ENCODE measurements around the gene HSD11B1L. TPM values are rescaled to one million over a fixed set of nuclear protein-coding genes. Genes with fewer than 3 reads are reported as not detected.
"Not testable (repeated sequence)": the region's sequence is repeated elsewhere in the genome, so short reads cannot be mapped to it uniquely, and the experiment has no call there.

The HSD11B1L gene
- total and polyA plus RNA-seq, 4 donors: 3.9 to 12.0 (median 7.1) TPM

GRCh38 chr19:5719961-5720790, 39.3 kb downstream of the HSD11B1L start, which contains the start of the genes CATSPERD and LONP1:
TSS of gene CATSPERD (plus strand) at chr19:5720637. CDS start at chr19:5720738, 101 bp downstream.
TSS of gene LONP1 (minus strand) at chr19:5720146. CDS start at chr19:5720132, 14 bp downstream.
- 0% methylated on average over 85 to 90 of the region's 90 CpGs for WGBS, 2 donors
- Histone ChIP-seq H3K9me3 (ENCODE audit: control insufficient read depth, low read length) (no peaks in the 10 kb centered on the region), H3K36me3 (ENCODE audit: control insufficient read depth in 1 of 2, insufficient read depth in 2 of 2, low read length in 1 of 2) (no peaks in the 10 kb centered on the region), H3K4me3 (ENCODE audit: low read length in 2 of 2) (peak within 1 kb of the TSS; percentile 67 to 97), H3K27ac (ENCODE audit: low read depth in 1 of 2, low read length in 2 of 2) (peak within 1 kb of the TSS; percentile 62 to 77), H3K4me1 (ENCODE audit: control insufficient read depth in 1 of 2, insufficient read depth in 2 of 2, low read length in 2 of 2) (peaks cover 0 to 6% of the 10 kb centered on the region in 2 donors), H3K27me3 (ENCODE audit: control insufficient read depth in 1 of 2, insufficient read depth in 2 of 2, low read length in 1 of 2) (no peaks in the 10 kb centered on the region)
- ATAC-seq (ENCODE audit: low FRiP score) (peak; percentile 99), DNase-seq (peak; percentile 99)
- intact Hi-C loops (cut with DNase I): loop anchor here in 1 of 2 donors (1.0 to 5.0 kb wide), 3 partner anchors 30 to 184 kb away; partner anchors contain the start of genes RPL36, SAFB, SAFB2 and VMAC

DNA sequence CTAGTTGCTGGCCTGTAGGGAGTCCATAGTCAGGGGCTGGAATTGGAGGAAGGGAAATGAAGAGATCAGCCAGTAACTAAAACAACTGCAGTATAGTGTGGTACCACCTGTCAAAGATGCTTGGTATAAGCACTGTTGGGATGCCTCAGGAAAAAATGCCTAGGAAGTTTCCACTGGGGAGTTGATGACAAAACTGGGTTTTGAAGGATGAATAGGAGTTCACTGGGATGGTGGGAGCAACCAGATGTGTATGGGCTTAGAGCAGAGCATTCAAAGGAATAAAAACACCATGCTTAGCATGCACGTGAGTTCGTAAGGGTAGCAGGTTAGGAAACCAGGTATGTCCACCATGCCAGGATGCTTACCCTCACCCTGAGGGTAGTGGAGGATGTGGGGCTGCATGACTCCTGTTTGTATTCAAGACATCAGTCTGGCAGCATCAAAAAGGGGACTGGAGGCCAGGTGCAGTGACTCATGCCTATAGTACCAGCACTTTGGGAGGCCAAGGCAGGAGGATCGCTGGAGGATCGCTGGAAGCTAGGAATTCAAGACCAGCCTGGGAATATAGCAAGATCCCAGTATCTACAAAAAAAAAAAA, 46.7 kb downstream of the HSD11B1L start:
- no peak for DNase-seq
- ATAC-seq (ENCODE audit: low FRiP score): no peak

DNA sequence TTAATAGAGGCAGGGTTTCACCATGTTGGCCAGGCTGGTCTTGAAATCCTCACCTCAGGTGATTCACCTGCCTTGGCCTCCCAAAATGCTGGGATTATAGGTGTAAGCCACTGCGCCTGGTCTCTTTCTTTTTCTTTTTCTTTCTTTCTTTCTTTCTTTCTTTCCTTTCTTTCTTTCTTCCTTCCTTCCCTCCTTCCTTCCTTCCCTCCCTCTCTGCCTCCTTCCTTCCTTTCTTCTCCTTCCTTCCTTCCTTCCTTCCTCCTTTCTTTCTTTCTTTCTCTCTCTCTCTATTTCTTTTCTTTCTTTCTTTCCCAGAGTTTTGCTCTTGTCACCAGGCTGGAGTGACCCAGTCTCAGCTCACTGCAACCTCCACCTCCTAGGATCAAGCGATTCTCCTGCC, 52.3 kb downstream of the HSD11B1L start:
- ATAC-seq (ENCODE audit: low FRiP score); DNase-seq; H3K27ac ChIP-seq (ENCODE audit: low read depth in 1 of 2, low read length in 2 of 2); H3K9me3 ChIP-seq (ENCODE audit: control insufficient read depth, low read length); intact Hi-C loops (cut with DNase I); H3K27me3 ChIP-seq (ENCODE audit: control insufficient read depth in 1 of 2, insufficient read depth in 2 of 2, low read length in 1 of 2); H3K4me1 ChIP-seq (ENCODE audit: control insufficient read depth in 1 of 2, insufficient read depth in 2 of 2, low read length in 2 of 2); H3K36me3 ChIP-seq (ENCODE audit: control insufficient read depth in 1 of 2, insufficient read depth in 2 of 2, low read length in 1 of 2); H3K4me3 ChIP-seq (ENCODE audit: low read length in 2 of 2): not testable (repeated sequence)
- 77 to 81% methylated on average over 2 of the region's 2 CpGs for WGBS, 2 donors

More for the DNA sequence above, 46.7 kb downstream of the HSD11B1L start:
- H3K4me1 ChIP-seq (ENCODE audit: control insufficient read depth in 1 of 2, insufficient read depth in 2 of 2, low read length in 2 of 2): no peaks in the 10 kb centered on the region
- WGBS, 2 donors: 96 to 100% methylated on average over 4 of the region's 4 CpGs
- intact Hi-C loops (cut with DNase I): no loop called here
- no peak overlapping the region for H3K4me3 ChIP-seq (ENCODE audit: low read length in 2 of 2)
- peaks cover 2% of the 10 kb centered on the region for H3K9me3 ChIP-seq (ENCODE audit: control insufficient read depth, low read length)
- no peaks in the 10 kb centered on the region for H3K36me3 ChIP-seq (ENCODE audit: control insufficient read depth in 1 of 2, insufficient read depth in 2 of 2, low read length in 1 of 2)
- no peak overlapping the region for H3K27ac ChIP-seq (ENCODE audit: low read depth in 1 of 2, low read length in 2 of 2)
- no peaks in the 10 kb centered on the region for H3K27me3 ChIP-seq (ENCODE audit: control insufficient read depth in 1 of 2, insufficient read depth in 2 of 2, low read length in 1 of 2)

Other genes starting within 250 kb of the HSD11B1L start
- not detected for gene ZNRF4, start 225.6 kb upstream of the HSD11B1L start, total RNA-seq
- not detected for gene ZNRF4, start 225.6 kb upstream of the HSD11B1L start, polyA plus RNA-seq
- 1 to 10 TPM in 1 of 2 donors, under 1 TPM in 1; 0.96 to 1.1 TPM for gene TINCR, start 113.1 kb upstream of the HSD11B1L start, total RNA-seq
- gene TINCR, start 113.1 kb upstream of the HSD11B1L start, polyA plus RNA-seq: 1 to 10 TPM in 1 of 2 donors, under 1 TPM in 1; 0.50 to 1.1 TPM
- gene SAFB2, start 58.3 kb upstream of the HSD11B1L start, total RNA-seq: 100 to 1,000 TPM in 1 of 2 donors, 10 to 100 TPM in 1; 67.1 to 113 TPM
- 10 to 100 TPM; 26.7 to 82.2 TPM for gene SAFB2, start 58.3 kb upstream of the HSD11B1L start, polyA plus RNA-seq
- gene SAFB, start 57.9 kb upstream of the HSD11B1L start, total RNA-seq: 100 to 1,000 TPM in 1 of 2 donors, 10 to 100 TPM in 1; 79.3 to 100 TPM
- 10 to 100 TPM; 32.7 to 72.4 TPM for gene SAFB, start 57.9 kb upstream of the HSD11B1L start, polyA plus RNA-seq
- 10 to 100 TPM; 35.4 to 39.0 TPM for gene MICOS13, start 511 bp upstream of the HSD11B1L start, total RNA-seq
- gene MICOS13, start 511 bp upstream of the HSD11B1L start, polyA plus RNA-seq: 100 to 1,000 TPM; 100 to 103 TPM
- gene RPL36, start 9.3 kb downstream of the HSD11B1L start, total RNA-seq: 100 to 1,000 TPM; 521 to 587 TPM
- gene RPL36, start 9.3 kb downstream of the HSD11B1L start, polyA plus RNA-seq: 1,000 to 10,000 TPM in 1 of 2 donors, 100 to 1,000 TPM in 1; 977 to 1,438 TPM
- 10 to 100 TPM; 40.3 to 46.4 TPM for gene LONP1, start 39.1 kb downstream of the HSD11B1L start, total RNA-seq
- 10 to 100 TPM; 20.4 to 64.6 TPM for gene LONP1, start 39.1 kb downstream of the HSD11B1L start, polyA plus RNA-seq
- gene CATSPERD, start 39.6 kb downstream of the HSD11B1L start, total RNA-seq: not detected
- not detected for gene CATSPERD, start 39.6 kb downstream of the HSD11B1L start, polyA plus RNA-seq
- 1 to 10 TPM in 1 of 2 donors, under 1 TPM in 1; 0.81 to 1.4 TPM for gene PRR22, start 103.7 kb downstream of the HSD11B1L start, total RNA-seq
- gene PRR22, start 103.7 kb downstream of the HSD11B1L start, polyA plus RNA-seq: 1 to 10 TPM in 1 of 2 donors, under 1 TPM in 1; 0.38 to 5.2 TPM
- gene DUS3L, start 110.1 kb downstream of the HSD11B1L start, total RNA-seq: 10 to 100 TPM; 25.6 to 27.6 TPM
- 10 to 100 TPM in 1 of 2 donors, 1 to 10 TPM in 1; 5.1 to 34.5 TPM for gene DUS3L, start 110.1 kb downstream of the HSD11B1L start, polyA plus RNA-seq
- gene NRTN, start 124.0 kb downstream of the HSD11B1L start, total RNA-seq: not detected
- 1 to 10 TPM in 1 of 2 donors, not detected in 1; 1.1 TPM for gene NRTN, start 124.0 kb downstream of the HSD11B1L start, polyA plus RNA-seq
- gene FUT6, start 158.7 kb downstream of the HSD11B1L start, total RNA-seq: not detected
- 1 to 10 TPM in 1 of 2 donors, under 1 TPM in 1; 0.05 to 3.9 TPM for gene FUT6, start 158.7 kb downstream of the HSD11B1L start, polyA plus RNA-seq
- gene FUT3, start 170.4 kb downstream of the HSD11B1L start, total RNA-seq: not detected
- gene FUT3, start 170.4 kb downstream of the HSD11B1L start, polyA plus RNA-seq: 1 to 10 TPM in 1 of 2 donors, under 1 TPM in 1; 0.38 to 3.3 TPM
- not detected for gene FUT5, start 189.5 kb downstream of the HSD11B1L start, total RNA-seq
- not detected for gene FUT5, start 189.5 kb downstream of the HSD11B1L start, polyA plus RNA-seq
- 100 to 1,000 TPM; 138 to 151 TPM for gene NDUFA11, start 222.8 kb downstream of the HSD11B1L start, total RNA-seq
- gene NDUFA11, start 222.8 kb downstream of the HSD11B1L start, polyA plus RNA-seq: 100 to 1,000 TPM; 326 to 405 TPM
- 1 to 10 TPM; 3.9 to 9.2 TPM for gene VMAC, start 223.8 kb downstream of the HSD11B1L start, total RNA-seq
- gene VMAC, start 223.8 kb downstream of the HSD11B1L start, polyA plus RNA-seq: 1 to 10 TPM; 1.9 to 6.9 TPM
- gene CAPS, start 233.2 kb downstream of the HSD11B1L start, total RNA-seq: 10 to 100 TPM in 1 of 2 donors, 1 to 10 TPM in 1; 9.4 to 14.0 TPM
- 10 to 100 TPM in 1 of 2 donors, 1 to 10 TPM in 1; 9.3 to 70.9 TPM for gene CAPS, start 233.2 kb downstream of the HSD11B1L start, polyA plus RNA-seq

Data from aorta (tissue), 5 donors.